ENCODE data around the gene CADPS. TPM values are rescaled to one million over a fixed set of nuclear protein-coding genes. Genes with fewer than 3 reads are reported as not detected.

CADPS gene
- total and polyA plus RNA-seq, 2 of the 4 experiments (the other 2 are of a cell fraction): not detected

GRCh38 chr3:62662677-62663076 lies 212.5 kb downstream of the CADPS start:
- no peak overlapping the region for H3K4me2 ChIP-seq (ENCODE audit: low read depth, low read length)
- no peaks in the 10 kb centered on the region for H3K79me1 ChIP-seq (ENCODE audit: low read depth in 1 of 2, low read length in 2 of 2)
- intact Hi-C loops (cut with micrococcal nuclease) (no loop called here), in situ Hi-C loops (cut with MboI; ENCODE audit: low sequenced_read_pairs) (no loop called here), dilution Hi-C loops (cut with HindIII; ENCODE audit: low sequenced_read_pairs, unreplicated experiment) (no loop called here)
- TF ChIP-seq CEBPB (IDR thresholded peaks at IDR 0.05; ENCODE audit: low read depth, low read length) (no peak), RCOR1 (IDR thresholded peaks at IDR 0.05; ENCODE audit: insufficient replicate concordance, low read length) (no peak), ELK1 (IDR thresholded peaks at IDR 0.05; ENCODE audit: borderline replicate concordance, low read depth, low read length) (no peak), FOS (IDR thresholded peaks at IDR 0.05; ENCODE audit: low read depth, low read length) (no peak), NFE2L2 (IDR thresholded peaks at IDR 0.05; ENCODE audit: low read depth, low read length) (no peak), POLR2A (IDR thresholded peaks at IDR 0.05; ENCODE audit: low read depth, low read length) (no peak), CTCF (conservative IDR thresholded peaks at IDR 0.05; ENCODE audit: low read depth, low read length) (no peak)
- no peak overlapping the region for H2BK20ac ChIP-seq (ENCODE audit: low read depth, low read length)
- no peak overlapping the region for H2BK15ac ChIP-seq (ENCODE audit: low read depth, low read length)
- no peak overlapping the region for H3K4me3 ChIP-seq (ENCODE audit: insufficient read depth, low read depth, low read length)
- CTCF ChIA-PET: no interaction called here
- no peak overlapping the region for H3K56ac ChIP-seq (ENCODE audit: extremely low read depth, insufficient read depth, low read length)
- H4K91ac ChIP-seq (ENCODE audit: insufficient read depth, low read depth, low read length): no peak overlapping the region
- H3K27ac ChIP-seq (ENCODE audit: insufficient read depth, low read length): no peak overlapping the region
- no peak overlapping the region for H2AK9ac ChIP-seq (replicated peaks; ENCODE audit: low read depth, low read length, poor library complexity)
- H2AFZ ChIP-seq (replicated peaks; ENCODE audit: low read length, poor library complexity): peak overlapping the region; percentile 16
- H3K9ac ChIP-seq (ENCODE audit: low read depth, low read length): no peak overlapping the region
- BruUV-seq (replicated peaks): no TSS peak
- H3K18ac ChIP-seq (ENCODE audit: low read depth, low read length): no peak overlapping the region
- H3K4me1 ChIP-seq (ENCODE audit: control insufficient read depth, insufficient read depth, low read length): no peaks in the 10 kb centered on the region
- no peak overlapping the region for H4K5ac ChIP-seq (ENCODE audit: low read depth, low read length)
- H4K8ac ChIP-seq (ENCODE audit: low read depth in 2 of 2, low read length in 2 of 2): no peak overlapping the region
- H2BK5ac ChIP-seq (ENCODE audit: low read depth, low read length, poor library complexity, severe bottlenecking): no peak overlapping the region
- no peaks in the 10 kb centered on the region for H4K20me1 ChIP-seq (ENCODE audit: insufficient read depth, low read length)
- DNase-seq (no peak), ATAC-seq (ENCODE audit: low read depth) (no peak)
- no peaks in the 10 kb centered on the region for H3K9me3 ChIP-seq (ENCODE audit: control insufficient read depth, insufficient read depth, low read length)
- WGBS, 2 experiments (ENCODE audit: extremely low coverage in 2 of 2, insufficient read length in 1 of 2): 45% methylated on average over 2 of the region's 6 CpGs; no CpG with 5 or more reads in 1 of the 2 experiments
- H3K14ac ChIP-seq (replicated peaks; ENCODE audit: low read depth, low read length): no peak overlapping the region
- H3K9me1 ChIP-seq (ENCODE audit: insufficient read depth, low read length): no peaks in the 10 kb centered on the region
- H3K23ac ChIP-seq (ENCODE audit: low read depth, low read length): no peak overlapping the region
- H2BK120ac ChIP-seq (ENCODE audit: low read depth, low read length): no peak overlapping the region
- H3K36me3 ChIP-seq (ENCODE audit: control insufficient read depth, insufficient read depth, low read length): no peaks in the 10 kb centered on the region
- peaks cover 1% of the 10 kb centered on the region; the same call in 1 of the 2 replicates for H3K27me3 ChIP-seq (ENCODE audit: control insufficient read depth, insufficient read depth, low read length)
- POLR2A ChIA-PET (ENCODE audit: unreplicated experiment): no interaction called here
- H3K4ac ChIP-seq (ENCODE audit: low read depth, low read length): no peak overlapping the region
- H2AK5ac ChIP-seq (ENCODE audit: low read depth, low read length): no peak overlapping the region
